GM12872 (cell line): ENCODE measurements around the gene DYNLL2.

ENCODE experiments used
- CTCF ChIP-seq: IDR thresholded peaks from 3 replicates; pipeline ENCODE4 v1.5.1; 2011; ENCODE audit warnings: low read depth, mild to moderate bottlenecking, low read length, moderate library complexity; ENCODE audit not compliant: insufficient read depth

DYNLL2 gene

GRCh38 chr17:58112970-58113631 is 29.9 kb downstream of the DYNLL2 start:
- TF ChIP-seq CTCF: peak; percentile 96

GRCh38 chr17:58113947-58114346 is 30.7 kb downstream of the DYNLL2 start:
- no peak for TF ChIP-seq CTCF

GRCh38 chr17:58117382-58117781 is 34.2 kb downstream of the DYNLL2 start:
- TF ChIP-seq CTCF: no peak

- no peak for TF ChIP-seq CTCF
These were observed 36.3 kb downstream of the DYNLL2 start for GRCh38 chr17:58119491-58119890.

GRCh38 chr17:58120195-58120822 is 37.1 kb downstream of the DYNLL2 start:
- no peak for TF ChIP-seq CTCF

GRCh38 chr17:58121925-58122324 is 38.7 kb downstream of the DYNLL2 start:
- TF ChIP-seq CTCF: peak; percentile 31; the same call in 1 of the 3 replicates

- no peak for TF ChIP-seq CTCF
These were observed 44.6 kb downstream of the DYNLL2 start for GRCh38 chr17:58127846-58128245.
